HG03045 (cell line): ENCODE results near the gene TBC1D16.

Source experiments
- ATAC-seq: cut with Tn5 transposase; IDR thresholded peaks from one replicate; pipeline ENCODE4 v1.9.1; 2021; ENCODE audit warnings: mild to moderate bottlenecking, moderate library complexity; ENCODE audit not compliant: unreplicated experiment

The TBC1D16 gene

DNA sequence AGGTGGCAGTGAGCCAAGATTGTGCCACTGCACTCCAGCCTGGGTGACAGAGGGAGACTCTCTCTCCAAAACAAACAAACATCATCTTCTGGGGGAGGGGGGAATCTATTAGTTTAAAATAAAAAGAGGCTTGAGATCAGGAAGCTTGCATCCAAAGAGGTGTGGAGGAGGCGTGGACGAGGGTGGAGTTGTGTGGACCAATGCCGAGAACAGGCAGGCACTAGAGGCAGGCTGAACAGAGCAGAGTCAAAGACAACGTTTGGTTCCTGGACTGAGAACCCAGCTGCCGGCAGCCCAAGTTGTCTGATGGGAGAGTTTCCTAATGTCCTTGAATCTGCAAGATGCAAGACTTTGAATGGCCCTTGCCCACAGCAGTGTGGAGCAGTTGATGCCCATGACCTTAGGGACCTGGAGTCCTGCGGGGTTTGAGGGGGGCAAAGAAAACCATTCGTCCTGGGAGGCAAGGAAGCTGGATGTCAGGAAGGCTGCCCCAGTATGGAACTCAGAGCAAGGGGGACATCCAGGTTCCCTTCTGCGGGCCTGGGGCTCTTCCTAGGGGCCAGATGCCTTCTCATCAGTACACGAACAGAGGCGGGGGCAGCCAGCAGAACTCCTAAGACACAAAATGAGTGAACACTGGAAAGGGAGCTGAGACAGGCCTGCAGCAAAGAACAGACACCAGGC lies 9.2 kb downstream of the TBC1D16 start:
- no peak for ATAC-seq

DNA sequence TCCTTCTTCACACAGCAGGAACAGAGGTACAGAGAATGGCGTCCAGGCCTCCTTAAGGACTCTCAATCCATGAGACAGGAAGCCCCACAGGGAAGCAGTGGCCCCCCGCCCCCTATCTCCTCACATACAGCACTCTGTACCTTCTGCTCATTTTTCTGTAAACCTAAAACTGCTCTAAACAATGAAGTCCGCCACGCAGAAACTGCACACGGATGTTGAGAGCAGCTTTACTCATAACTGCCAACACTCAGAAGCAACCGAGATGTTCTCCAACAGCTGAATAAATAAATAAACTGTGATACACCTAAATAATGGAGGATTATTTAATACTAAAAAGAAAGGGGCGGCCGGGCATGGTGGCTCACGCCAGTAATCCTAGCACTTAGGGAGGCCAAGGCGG lies 9.9 kb downstream of the TBC1D16 start:
- no peak for ATAC-seq

DNA sequence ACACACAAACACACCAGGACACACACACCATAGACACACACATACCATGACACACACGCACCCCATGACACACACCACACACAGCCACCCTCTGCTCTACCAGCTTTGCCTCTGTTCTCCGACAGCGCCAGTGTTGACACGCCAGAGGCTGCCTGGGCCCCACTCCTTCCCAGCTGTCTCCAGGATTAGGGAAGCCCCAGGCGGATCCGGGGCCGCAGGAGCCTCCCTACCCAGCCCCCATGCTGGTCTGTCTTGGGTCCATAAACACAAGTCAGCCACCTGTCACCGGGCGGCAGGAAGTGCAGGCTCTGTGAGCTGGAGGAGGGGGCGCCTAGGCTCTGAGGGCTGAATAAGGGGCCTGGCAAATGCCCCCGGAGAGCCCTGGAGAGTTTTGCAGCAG lies 10.5 kb downstream of the TBC1D16 start:
- no peak for ATAC-seq

- ATAC-seq: no peak
Measured at GRCh38 chr17:80024206-80024972, 11.3 kb downstream of the TBC1D16 start.

DNA sequence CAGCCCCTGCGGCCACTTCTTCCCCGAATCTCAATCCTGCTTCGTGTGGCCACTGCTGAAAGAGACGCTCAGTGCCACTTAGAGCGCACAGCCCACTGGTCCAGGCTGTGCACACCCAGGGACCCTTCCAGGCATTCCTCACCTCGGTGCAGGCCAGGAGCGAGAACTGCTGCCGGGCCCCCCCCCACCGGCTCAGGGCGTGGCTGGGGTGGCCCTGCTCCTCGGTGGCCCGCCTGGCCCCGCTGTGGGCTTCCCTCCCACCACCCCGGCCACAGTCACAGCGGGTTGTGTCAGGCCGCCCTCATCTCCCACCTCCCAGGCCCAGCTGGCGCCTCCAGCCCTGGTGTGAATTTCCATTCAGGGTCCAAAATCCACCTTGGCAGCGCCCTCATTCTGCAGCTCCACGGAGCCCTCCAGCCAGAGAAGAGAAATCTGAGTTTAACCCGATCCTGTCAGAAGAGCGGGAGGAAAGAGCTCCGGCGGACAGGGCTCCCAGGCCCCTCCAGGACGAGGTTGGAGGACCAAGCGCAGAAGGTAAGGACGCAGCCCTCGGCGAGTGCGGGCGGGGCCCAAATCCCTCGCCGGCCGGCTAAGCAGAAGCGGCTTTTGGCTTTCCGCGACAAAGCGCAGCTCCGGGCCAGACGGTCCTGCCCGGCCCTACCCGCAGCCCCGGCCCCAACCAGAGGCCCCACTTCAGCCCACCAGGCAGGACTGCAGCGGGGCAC lies 12.0 kb downstream of the TBC1D16 start:
- no peak for ATAC-seq

DNA sequence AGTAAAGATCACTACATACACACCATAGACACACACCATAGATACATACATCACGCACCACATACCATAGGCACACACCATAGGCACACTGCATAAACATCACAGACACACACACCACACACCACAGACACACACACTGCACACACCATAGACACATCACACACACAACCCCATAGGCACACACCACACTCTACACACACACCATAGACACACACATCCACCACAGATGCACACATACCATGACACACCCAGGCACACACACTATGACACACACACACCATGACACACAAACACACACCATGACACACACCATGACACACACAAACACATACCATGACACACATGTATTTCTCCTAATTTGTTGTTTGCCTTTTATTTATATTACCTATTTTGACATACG lies 14.1 kb downstream of the TBC1D16 start:
- ATAC-seq: no peak

- ATAC-seq: no peak
Measured at GRCh38 chr17:80018917-80019651, 16.6 kb downstream of the TBC1D16 start.

GRCh38 chr17:80017226-80018010 lies 18.3 kb downstream of the TBC1D16 start:
- ATAC-seq: no peak

- no peak for ATAC-seq
Measured at GRCh38 chr17:80012765-80013741, 22.6 kb downstream of the TBC1D16 start.

GRCh38 chr17:80011989-80012555 lies 23.6 kb downstream of the TBC1D16 start:
- ATAC-seq: no peak

DNA sequence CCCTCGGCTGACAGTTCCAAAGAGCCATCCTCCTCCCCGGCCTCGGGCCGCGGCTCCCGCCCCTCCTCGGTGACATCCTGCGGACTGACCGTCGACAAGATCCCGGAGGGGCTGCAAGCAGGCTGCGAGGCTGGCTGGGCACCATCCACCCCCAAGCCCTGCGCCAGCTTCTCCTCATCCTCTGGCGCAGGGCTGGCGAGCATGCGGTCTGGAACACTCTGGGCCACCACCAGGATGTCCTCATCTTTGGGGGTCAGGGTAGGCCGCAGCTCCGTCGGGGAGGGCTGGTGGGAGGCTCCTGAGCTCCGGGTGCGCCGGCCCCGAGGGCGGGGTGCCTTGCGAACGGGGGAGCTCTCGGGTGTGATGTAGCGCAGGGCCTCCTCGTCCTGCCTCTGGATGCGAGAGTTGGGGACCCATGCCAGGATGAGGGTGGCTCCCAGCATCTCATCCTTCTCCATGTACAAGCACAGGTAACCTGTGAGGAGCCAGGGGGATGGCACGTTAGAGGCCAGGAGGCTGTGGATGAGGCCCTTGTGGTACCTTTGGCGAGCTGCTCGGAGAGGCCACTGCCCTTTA lies 25.3 kb downstream of the TBC1D16 start:
- ATAC-seq: no peak

DNA sequence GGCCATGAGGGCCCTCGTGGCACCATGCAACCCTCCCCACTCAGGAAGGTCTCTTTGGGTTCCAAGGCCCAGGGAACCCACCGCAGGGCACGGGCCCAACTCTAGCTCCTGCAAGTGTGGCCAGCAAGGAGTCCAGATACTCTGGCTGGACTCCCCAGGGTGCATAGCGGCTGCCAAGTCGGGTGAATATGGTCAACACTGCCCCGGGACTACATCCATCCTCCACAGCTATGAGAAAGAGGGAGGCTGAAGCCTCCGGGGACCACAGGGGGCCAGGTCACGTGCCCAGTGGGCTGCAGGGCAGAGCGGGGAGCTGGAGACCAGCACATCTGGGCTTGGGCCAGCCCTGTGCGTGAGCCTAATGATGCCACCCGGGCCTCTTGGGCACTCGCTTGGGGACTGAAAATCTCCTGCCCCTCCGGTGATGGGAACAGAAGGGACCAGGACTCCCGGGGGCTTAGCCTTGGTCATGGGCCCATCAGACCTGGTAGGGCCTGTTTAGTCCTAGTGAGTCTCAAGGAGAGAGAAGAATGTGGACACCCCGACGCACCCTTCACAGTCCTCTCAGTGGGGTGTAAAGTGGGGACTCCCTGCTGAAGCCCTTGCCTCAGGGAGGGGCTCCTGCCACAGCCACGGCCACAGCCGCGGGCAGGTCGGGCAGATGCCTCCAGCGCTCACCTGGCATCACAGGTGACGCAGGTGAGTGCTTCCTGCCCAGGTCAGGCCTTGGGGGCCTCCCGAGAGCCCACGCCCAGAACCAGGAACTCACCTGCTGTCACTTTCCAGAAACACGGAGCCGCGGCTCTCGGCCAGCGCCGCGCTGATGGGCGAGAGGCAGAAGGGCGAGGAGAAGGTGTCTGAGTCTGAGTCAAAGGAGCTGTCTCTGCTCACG lies 26.0 kb downstream of the TBC1D16 start:
- ATAC-seq: no peak

GRCh38 chr17:80008848-80009247 lies 26.8 kb downstream of the TBC1D16 start:
- no peak for ATAC-seq

DNA sequence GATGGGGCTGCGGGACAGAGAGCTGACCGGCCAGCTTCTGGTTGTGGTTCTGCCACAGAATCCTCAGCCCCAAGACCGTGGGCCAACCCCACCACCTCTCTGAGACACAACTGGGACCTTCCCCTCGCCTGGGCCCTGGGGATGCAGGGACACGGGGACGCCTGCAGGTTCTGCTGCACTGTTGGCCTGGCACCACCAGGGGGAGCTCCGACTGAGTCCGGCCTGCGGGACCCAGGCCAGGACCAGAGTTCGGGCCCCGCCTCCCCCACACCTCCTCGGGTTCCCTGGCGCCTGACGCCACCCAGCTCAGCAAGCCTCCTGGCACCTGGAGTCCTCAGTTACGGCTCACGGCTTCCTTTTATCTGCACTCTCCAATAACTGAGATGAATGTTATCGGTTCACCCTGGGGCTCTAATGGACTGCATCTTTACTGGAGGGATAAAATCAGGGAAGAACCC lies 27.3 kb downstream of the TBC1D16 start:
- ATAC-seq: no peak

DNA sequence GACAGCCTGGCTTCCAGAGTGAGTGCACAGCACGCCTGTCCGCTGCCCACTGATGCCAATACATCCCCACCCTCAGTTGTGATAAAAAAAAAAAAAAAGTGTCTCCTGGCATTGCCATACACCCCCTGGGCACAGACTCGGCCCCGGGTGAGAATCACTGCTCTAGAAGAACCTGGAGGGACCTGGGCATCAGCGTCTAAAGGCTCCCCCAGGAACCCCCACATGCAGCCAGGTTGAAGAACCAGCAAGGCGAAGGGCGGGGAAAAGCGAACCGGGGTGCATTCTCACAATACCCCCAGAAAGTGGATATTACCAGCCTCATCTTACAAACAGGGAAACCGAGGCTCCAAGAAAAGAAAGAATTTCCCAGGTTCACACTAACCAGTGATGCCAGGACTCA lies 27.7 kb downstream of the TBC1D16 start:
- no peak for ATAC-seq

- no peak for ATAC-seq
Measured at GRCh38 chr17:80006811-80007752, 28.6 kb downstream of the TBC1D16 start.
